ENCODE measurements around the gene FOXN1.

FOXN1 gene

GRCh38 chr17:28495635-28496034 lies 10.5 kb upstream of the FOXN1 start:
- no peak for DNase-seq (ENCODE audit: low read depth)
- TF ChIP-seq MYC (IDR thresholded peaks at IDR 0.05; ENCODE audit: low read depth, low read length) (no peak), CTCF (IDR thresholded peaks at IDR 0.05; ENCODE audit: low read depth, low read length) (no peak), POLR2A (IDR thresholded peaks at IDR 0.05; ENCODE audit: extremely low read depth, insufficient read length) (no peak), MAX (IDR thresholded peaks at IDR 0.05; ENCODE audit: low read depth, low read length) (no peak)
- H3K4me3 ChIP-seq (ENCODE audit: low read depth, low read length): no peak overlapping the region

GRCh38 chr17:28497931-28498330 lies 8.2 kb upstream of the FOXN1 start:
- no peak overlapping the region for H3K4me3 ChIP-seq (ENCODE audit: low read depth, low read length)
- no peak for DNase-seq (ENCODE audit: low read depth)
- TF ChIP-seq CTCF (IDR thresholded peaks at IDR 0.05; ENCODE audit: low read depth, low read length) (no peak), MYC (IDR thresholded peaks at IDR 0.05; ENCODE audit: low read depth, low read length) (no peak), POLR2A (IDR thresholded peaks at IDR 0.05; ENCODE audit: extremely low read depth, insufficient read length) (no peak), MAX (IDR thresholded peaks at IDR 0.05; ENCODE audit: low read depth, low read length) (no peak)

GRCh38 chr17:28498652-28499363 lies 7.3 kb upstream of the FOXN1 start:
- H3K4me3 ChIP-seq (ENCODE audit: low read depth, low read length): no peak overlapping the region
- no peak for DNase-seq (ENCODE audit: low read depth)
- TF ChIP-seq POLR2A (IDR thresholded peaks at IDR 0.05; ENCODE audit: extremely low read depth, insufficient read length): no peak

GRCh38 chr17:28499364-28499664 lies 6.8 kb upstream of the FOXN1 start:
- TF ChIP-seq MYC (IDR thresholded peaks at IDR 0.05; ENCODE audit: low read depth, low read length): no peak
- TF ChIP-seq CTCF (IDR thresholded peaks at IDR 0.05; ENCODE audit: low read depth, low read length): no peak
- no peak for TF ChIP-seq POLR2A (IDR thresholded peaks at IDR 0.05; ENCODE audit: extremely low read depth, insufficient read length)
- TF ChIP-seq MAX (IDR thresholded peaks at IDR 0.05; ENCODE audit: low read depth, low read length): no peak
- H3K4me3 ChIP-seq (ENCODE audit: low read depth, low read length): no peak overlapping the region
- DNase-seq (ENCODE audit: low read depth): no peak

GRCh38 chr17:28499684-28500357 lies 6.3 kb upstream of the FOXN1 start:
- DNase-seq (ENCODE audit: low read depth): no peak
- H3K4me3 ChIP-seq (ENCODE audit: low read depth, low read length): no peak overlapping the region
- TF ChIP-seq MAX (IDR thresholded peaks at IDR 0.05; ENCODE audit: low read depth, low read length) (no peak), CTCF (IDR thresholded peaks at IDR 0.05; ENCODE audit: low read depth, low read length) (no peak), MYC (IDR thresholded peaks at IDR 0.05; ENCODE audit: low read depth, low read length) (no peak), POLR2A (IDR thresholded peaks at IDR 0.05; ENCODE audit: extremely low read depth, insufficient read length) (no peak)

GRCh38 chr17:28500712-28501379 lies 5.3 kb upstream of the FOXN1 start:
- TF ChIP-seq CTCF (IDR thresholded peaks at IDR 0.05; ENCODE audit: low read depth, low read length): no peak
- no peak for TF ChIP-seq MYC (IDR thresholded peaks at IDR 0.05; ENCODE audit: low read depth, low read length)
- TF ChIP-seq MAX (IDR thresholded peaks at IDR 0.05; ENCODE audit: low read depth, low read length): peak; percentile 58; the same call in 1 of the 2 replicates
- no peak for TF ChIP-seq POLR2A (IDR thresholded peaks at IDR 0.05; ENCODE audit: extremely low read depth, insufficient read length)
- no peak overlapping the region for H3K4me3 ChIP-seq (ENCODE audit: low read depth, low read length)
- DNase-seq (ENCODE audit: low read depth): peak; percentile 38

Data from NB4 (cell line).